ENCODE data around the gene ARAP3. TPM values are rescaled to one million over a fixed set of nuclear protein-coding genes. Genes with fewer than 3 reads are reported as not detected.

ARAP3 gene
- total and polyA plus RNA-seq, 9 of the 15 experiments (the other 6 are each of a cell fraction or from before 2014, with no cell fraction given), result 0.83 to 25.7 (median 6.4) TPM

GRCh38 chr5:141617128-141617527 lies 64.9 kb downstream of the ARAP3 start (continued):
- TF ChIP-seq ZBTB43 (CRISPR knock-in tag; IDR thresholded peaks at IDR 0.05), result no peak
- TF ChIP-seq CBFB (CRISPR knock-in tag; IDR thresholded peaks at IDR 0.05), result no peak

GRCh38 chr5:141615991-141616720 lies 65.9 kb downstream of the ARAP3 start:
- H3K27me3 ChIP-seq (ENCODE audit: control insufficient read depth in 2 of 2, insufficient read depth in 2 of 2, low read length in 2 of 2), result no peaks in the 10 kb centered on the region
- no peak for FAIRE-seq
- TF ChIP-seq DPF2 (IDR thresholded peaks at IDR 0.05) (no peak), HBP1 (CRISPR knock-in tag; IDR thresholded peaks at IDR 0.05) (no peak), RBBP5 (IDR thresholded peaks at IDR 0.05; ENCODE audit: borderline replicate concordance, insufficient read depth, low read length, poor library complexity, severe bottlenecking) (peak; percentile 16), TCF7 (IDR thresholded peaks at IDR 0.05; ENCODE audit: borderline replicate concordance) (no peak), ZNF143 (CRISPR knock-in tag; IDR thresholded peaks at IDR 0.05) (no peak), ZNF780A (CRISPR knock-in tag; IDR thresholded peaks at IDR 0.05) (no peak), NELFE (IDR thresholded peaks at IDR 0.05; ENCODE audit: insufficient read depth, insufficient read length) (no peak), ZC3H11A (IDR thresholded peaks at IDR 0.05; ENCODE audit: low read depth, low read length) (no peak), EGR1 (conservative IDR thresholded peaks at IDR 0.05) (peak; percentile 93), MITF (IDR thresholded peaks at IDR 0.05) (no peak), ATF6 (CRISPR knock-in tag; IDR thresholded peaks at IDR 0.05) (0 out of 2 replicates have a peak, but pooled peaks have one; percentile 36)
- no TSS peak for BruUV-seq (replicated peaks)
- H3K79me2 ChIP-seq (ENCODE audit: control insufficient read depth, insufficient read depth, low read length), result peaks cover 76% of the 10 kb centered on the region
- POLR2A ChIA-PET, result interaction anchor here (0.7 to 2.6 kb wide), 9 partner anchors 8 to 103 kb away, joined by 3 to 17 read pairs (median 4); partner anchors contain the start of genes ARAP3 and RELL2
- H3K9ac ChIP-seq (ENCODE audit: insufficient read depth in 1 of 2, low read depth in 2 of 2, low read length in 2 of 2), result peak overlapping the region; percentile 74 to 86; a peak in 3 of 4 replicates
- WGBS (ENCODE audit: insufficient coverage, low coverage, missing lambda C conversion rate), result 6% methylated on average over 9 of the region's 9 CpGs
- peak overlapping the region; percentile 90 for H3K4me2 ChIP-seq (ENCODE audit: insufficient read depth, low read length)
- H3K9me1 ChIP-seq (ENCODE audit: control insufficient read depth, insufficient read depth, low read length), result no peaks in the 10 kb centered on the region
- H3K9me3 ChIP-seq (replicated peaks; ENCODE audit: control insufficient read depth, insufficient read depth, low read depth, low read length), result no peaks in the 10 kb centered on the region
- H3K4me3 ChIP-seq, result peak overlapping the region; percentile 97
- in situ Hi-C loops (cut with MboI) (no loop called here), intact Hi-C loops (cut with micrococcal nuclease) (loop anchor here (10.0 kb wide), 1 partner anchor 1501 kb away; the partner anchor contains the start of gene PURA)
- H2AFZ ChIP-seq (ENCODE audit: low read depth, low read length), result no peak overlapping the region
- peak in 1 of 4 experiments; percentile 47 for DNase-seq (ENCODE audit: extremely low read depth in 1 of 4, low spot score in 3 of 4)
- peaks cover 64% of the 10 kb centered on the region for H3K36me3 ChIP-seq (ENCODE audit: control insufficient read depth, insufficient read depth, low read length)
- no peak for ATAC-seq
- CTCF ChIA-PET (ENCODE audit: low intra/inter-chr PET ratio), result interaction anchor here (0.6 kb wide), 2 partner anchors 45 to 247 kb away, joined by 3 to 5 read pairs; no protein-coding TSS in a partner anchor
- peak overlapping the region; percentile 89 for H3K27ac ChIP-seq (ENCODE audit: extremely low read depth, low read depth, low read length)
- peaks cover 3 to 11% of the 10 kb centered on the region in 2 experiments; a peak in 3 of 5 replicates for H3K4me1 ChIP-seq (replicated peaks in 1 of 2; ENCODE audit: control insufficient read depth in 2 of 2, insufficient read depth in 2 of 2, low read length in 2 of 2)
- H4K20me1 ChIP-seq (replicated peaks; ENCODE audit: control insufficient read depth, insufficient read depth, low read length), result no peaks in the 10 kb centered on the region

Measured in K562 (cell line).